Right renal cortex interstitium (tissue), 3 donors: ENCODE measurements around the gene TCHHL1. TPM values are rescaled to one million over a fixed set of nuclear protein-coding genes. Genes with fewer than 3 reads are reported as not detected.

Experiments
- DNase-seq, 3 donors: peaks; one replicate each; pipeline ENCODE4 v3.0.0-alpha.2; 2013; ENCODE audit warnings: low read depth in 3 of 3, low spot score in 2 of 3
- polyA plus RNA-seq, 3 donors: library from polyadenylated mRNA; unstranded; fragments of 120-200 nt; gene quantifications; one replicate each; pipeline ENCODE4 v1.2.1, GENCODE V29; 2013; ENCODE audit not compliant: insufficient read length in 3 of 3

Gene TCHHL1
- polyA plus RNA-seq = not detected

DNA sequence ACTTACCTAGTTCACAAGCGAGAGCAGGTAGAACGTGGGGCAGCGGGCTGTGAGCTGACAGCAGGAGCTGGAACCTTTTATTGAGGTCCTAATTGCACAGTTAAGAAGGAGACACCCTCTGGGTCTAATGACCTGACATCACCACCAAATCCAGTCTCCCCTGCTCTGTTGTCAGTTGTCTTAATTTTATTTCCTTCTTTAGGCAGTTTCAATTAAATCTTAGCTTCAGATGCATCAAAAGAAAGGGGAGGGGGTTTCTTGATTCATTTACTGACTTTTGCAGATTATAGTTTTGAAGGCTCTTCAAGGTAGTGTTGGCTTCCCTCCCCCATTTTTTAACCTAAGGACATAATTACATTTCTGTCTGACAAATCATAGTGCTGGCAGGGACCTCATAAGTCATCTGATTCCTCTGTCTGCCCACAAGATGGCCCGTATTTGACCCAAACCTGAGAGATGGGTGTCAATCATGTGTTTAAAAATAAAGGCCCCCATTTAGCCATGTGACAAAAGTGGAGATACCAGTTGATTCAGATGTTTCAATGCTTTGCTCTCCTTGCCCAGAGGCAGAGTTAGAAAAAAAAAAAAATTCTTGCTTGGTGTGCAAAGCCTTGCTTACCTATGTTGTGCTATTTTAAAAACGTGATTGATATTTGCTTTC is at the start of gene TCHHL1:
Gene TCHHL1, minus strand, starts transcription at position 51 of the 661 bp plus-strand sequence. CDS start 921 bp downstream, outside the sequence.
- no peak for DNase-seq

DNA sequence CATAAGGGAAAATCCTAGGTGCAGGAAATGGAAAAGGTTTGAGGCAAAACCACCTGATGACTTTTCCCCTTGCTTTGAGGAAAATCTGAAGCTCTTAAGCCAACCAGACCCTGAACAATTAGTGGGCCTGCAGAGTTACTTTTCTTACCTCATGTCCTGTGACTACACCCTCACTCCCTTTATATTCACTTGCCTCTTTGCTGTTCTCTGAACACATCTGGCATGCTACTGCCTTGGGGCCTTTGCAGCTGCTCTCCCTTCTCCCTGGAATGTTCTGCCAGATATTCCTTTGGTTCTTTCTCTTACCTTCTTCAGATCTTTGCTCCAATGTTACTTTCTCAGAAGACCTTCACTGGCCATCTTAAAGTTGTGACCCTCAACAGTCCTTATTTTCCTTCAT is 48.4 kb upstream of the TCHHL1 start:
- DNase-seq = no peak

DNA sequence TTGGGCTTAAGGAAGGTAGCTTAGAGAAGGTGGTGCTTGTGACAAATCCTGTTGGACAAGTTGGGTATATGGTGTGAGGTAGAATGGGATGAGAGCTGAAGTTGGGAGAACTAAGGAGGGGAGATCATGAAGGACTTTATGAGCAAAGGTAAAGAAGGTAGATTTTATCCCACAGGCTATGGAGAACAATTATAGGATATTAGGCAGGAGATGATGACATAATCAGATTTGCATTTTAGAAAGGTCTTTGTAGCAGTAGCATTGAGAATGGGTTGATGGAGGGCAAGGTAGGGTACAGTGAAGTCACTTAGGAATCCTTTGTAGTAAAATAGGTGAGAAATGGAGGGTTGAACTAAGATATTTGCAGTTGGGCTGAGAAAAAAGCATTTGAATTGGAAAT is 41.3 kb upstream of the TCHHL1 start:
- no peak for DNase-seq

DNA sequence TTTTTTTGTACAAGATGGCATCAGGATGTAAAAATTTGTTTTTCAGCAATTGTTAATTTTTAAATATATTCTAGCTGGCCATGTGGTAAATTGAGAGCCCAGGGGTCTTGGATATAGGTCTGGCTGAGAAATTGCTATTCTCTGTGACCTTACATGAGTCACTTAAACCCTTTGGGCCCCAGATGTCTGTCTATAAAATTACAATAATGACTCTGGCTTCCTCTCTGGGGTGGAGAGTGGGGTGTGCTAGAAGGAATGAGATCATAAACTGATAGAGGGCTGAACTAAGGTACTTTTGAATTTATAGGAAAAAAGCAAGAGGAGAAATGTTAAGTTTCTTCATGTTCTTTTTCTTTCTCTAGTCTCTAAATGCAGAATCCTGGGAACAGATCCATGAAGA is 38.8 kb upstream of the TCHHL1 start:
- no peak for DNase-seq

DNA sequence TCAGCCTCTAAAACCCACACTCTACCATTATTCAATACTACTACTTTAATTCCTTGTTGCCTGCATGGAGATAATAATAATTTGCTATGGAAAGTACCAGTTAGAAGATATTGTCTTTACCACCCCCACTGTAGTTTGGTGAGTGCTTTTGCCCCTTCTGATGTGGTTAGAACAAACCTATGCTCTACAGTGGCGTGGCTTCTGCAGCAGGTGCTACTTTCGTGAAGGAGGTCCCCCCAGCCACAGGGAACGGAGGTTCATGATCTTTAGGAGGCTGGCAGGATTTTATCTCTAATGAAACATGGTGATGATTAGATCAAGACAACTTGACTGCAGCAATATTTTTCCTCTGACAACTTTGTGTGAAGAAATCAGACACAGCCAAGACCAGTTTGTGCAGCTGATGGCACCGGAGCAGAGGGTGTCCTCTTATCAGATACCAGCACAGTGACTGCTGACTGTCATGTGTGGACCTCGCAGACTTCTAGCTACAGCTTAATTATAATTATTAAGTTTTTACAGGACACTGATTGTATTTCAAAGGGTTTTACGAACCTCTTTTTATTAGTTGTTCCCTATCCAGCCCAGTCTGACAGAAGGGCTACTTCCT is 37.1 kb upstream of the TCHHL1 start:
- DNase-seq = no peak

DNA sequence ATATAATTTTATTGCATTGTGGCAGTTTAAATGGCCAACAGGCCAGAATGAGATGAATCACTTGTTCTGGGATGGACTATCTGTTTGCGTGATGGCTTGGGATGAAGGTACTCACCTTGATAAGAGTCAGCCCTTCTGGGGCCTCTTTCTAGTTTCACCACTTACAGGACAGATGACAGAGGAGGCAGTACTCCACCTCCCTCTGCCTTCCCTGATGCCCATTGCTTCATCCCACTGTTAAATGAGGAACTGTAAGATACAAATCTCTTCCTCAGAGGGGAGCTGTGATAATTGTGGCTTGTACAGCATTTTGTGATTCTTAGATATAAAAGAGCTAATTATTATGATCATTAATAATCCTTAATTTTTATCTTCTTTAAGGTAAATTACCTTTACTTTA is 30.1 kb upstream of the TCHHL1 start:
- DNase-seq = no peak

DNA sequence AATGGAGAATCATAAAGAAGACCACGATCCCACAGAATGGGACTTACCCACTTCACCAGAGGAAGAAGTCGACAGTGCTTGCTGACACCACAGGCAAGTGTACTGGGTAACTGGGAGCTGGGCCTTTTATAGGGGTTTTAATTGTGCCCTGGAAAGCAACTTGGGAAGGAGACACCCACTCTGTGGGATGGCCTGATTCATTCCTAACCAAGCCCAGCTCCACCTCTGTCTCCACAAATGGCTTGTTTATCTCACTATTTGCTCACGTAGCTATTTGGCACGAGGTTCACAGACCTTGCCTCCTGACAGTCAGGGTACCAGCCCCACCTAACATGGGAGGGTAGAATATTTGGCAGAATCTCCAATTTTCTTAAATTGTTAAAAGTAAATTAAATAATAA is 26.5 kb upstream of the TCHHL1 start, which contains the start of gene TCHH:
Gene TCHH, minus strand, starts transcription at position 101 of the 400 bp plus-strand sequence. CDS start 1,364 bp downstream, outside the sequence.
- no peak for DNase-seq

DNA sequence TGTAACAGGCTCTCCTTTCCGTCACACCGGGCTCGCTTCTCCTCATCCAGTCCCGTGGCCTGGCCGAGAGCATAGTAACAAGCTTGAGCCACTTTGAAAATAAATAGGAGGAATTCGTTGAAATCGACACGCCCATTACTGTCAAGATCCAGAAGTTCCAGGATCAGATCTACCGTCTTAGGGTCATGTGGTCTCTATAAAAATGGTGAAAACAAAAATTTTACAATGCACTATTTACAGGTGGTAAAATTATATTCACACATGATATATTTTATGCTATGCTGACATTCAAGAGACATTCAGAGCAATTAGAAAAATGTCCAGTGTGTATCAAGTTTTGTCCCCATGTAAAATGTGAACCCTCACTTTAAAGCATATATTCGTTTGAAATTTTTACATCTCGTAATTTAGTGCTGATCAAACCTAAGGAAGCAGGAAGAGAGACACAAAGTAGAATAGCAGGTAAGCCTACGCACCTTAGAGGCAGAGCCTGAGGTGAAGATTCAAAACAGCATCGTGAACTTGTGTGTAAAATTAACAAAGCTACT is 24.1 kb upstream of the TCHHL1 start:
- no peak for DNase-seq

DNA sequence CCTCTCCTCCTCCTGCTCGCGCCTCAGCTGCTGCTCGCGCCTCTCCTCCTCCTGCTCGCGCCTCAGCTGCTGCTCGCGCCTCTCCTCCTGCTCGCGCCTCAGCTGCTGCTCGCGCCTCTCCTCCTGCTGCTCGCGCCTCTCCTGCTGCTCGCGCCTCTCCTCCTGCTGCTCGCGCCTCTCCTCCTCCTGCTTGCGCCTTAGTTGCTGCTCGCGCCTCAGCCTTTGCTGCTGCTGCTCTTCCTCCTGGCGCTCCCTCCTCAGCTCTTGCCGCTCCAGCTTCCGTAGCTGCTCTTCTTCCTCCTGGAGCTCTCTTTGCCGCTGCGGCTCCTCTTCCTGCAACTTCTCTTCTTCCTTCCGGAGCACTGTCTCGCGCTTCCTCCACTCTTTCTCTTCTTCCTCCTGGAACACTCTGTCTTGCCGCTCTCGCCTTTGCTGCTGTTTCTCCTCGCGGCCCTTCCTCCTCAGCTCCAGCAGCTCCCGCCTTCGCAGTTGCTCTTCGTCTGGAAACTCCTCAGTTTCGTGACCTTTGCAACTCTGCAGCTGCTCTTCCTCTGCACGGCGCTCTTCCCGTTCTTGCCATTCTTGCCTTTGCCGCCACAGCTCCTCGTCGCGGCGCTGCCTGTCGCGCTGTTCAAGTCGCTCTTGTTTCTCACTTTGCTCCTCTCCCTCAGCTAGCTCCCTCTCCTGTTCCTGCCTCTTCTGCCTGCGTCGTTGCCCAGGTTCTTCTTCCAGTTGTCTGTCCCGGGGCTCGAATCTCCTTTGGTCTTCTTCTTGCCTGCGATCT is 23.4 kb upstream of the TCHHL1 start:
- no peak for DNase-seq

DNA sequence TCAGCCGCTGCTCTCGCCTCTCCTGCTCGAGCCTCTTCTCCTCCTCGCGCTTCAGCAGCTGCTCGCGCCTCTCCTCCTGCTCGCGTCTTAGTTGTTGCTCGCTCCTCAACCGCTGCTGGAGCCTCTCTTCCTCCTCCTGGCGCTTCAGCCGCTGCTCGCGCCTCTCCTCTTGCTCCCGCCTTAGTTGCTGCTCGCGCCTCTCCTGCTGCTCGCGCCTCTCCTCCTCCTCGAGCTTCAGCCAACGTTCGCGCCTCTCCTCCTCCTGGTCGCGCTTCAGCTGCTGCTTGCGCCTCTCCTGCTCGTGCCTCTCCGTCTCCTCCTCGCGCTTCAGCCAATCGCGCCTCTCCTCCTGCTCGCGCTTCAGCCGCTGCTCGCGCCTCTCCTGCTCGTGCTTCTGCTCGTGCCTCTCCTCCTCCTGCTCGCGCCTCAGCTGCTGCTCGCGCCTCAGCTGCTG is 22.7 kb upstream of the TCHHL1 start:
- DNase-seq = peak in 1 of 3 donors; percentile 29

DNA sequence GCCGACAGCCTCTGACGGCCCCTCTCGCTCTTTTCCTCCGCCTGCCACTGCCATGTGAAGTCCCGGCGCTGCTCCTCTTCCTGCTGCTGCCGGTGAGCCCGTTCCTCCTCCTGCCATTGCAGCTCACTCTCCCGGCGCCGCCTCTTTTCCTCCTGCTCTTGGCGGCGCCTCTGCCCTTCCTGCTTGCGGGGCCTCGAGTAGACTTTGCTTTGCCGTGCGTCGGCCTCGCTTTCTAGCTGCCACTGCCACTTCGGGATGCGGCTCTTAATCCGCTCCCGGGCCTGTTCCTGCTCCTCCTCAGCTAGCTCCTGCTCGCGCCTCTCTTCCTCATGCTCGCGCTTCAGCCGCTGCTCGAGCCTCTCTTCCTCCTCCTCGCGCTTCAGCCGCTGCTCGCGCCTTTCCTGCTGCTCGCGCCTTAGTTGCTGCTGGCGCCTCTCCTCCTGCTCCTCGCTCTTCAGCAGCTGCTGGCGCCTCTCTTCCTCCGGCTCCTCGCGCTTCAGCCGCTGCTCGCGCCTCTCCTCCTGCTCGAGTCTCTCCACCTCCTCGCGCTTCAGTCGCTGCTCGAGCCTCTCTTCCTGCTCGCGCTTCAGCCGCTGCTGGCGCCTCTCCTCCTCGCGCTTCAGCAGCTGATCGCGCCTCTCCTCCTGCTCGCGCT is 22.1 kb upstream of the TCHHL1 start:
- peak in 1 of 3 donors; percentile 32 for DNase-seq

DNA sequence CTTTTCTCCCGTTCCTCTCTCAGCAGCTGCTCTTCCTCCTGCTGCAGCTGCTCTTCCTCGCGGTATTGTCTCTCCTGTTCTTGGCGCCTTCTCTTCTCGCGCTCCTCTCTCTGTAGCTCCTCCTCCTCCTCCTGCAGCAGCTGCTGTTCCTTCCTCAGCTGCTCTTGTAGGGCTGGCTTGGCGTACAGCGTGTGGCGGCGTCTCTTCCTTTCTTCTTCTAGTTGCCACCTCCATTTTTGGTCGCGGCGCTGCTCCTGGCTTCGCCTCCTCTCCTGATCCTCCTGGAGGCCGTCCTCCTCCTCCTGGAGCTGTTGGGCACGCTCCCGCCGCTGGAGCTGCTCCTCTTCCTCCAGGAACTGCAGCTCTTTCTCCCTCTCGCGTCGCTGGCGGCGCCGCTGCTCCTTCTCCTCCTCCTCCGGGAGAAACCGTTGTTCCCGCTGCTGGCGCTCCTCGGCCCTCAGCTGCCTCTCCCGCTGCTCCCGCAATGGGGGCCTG is 21.5 kb upstream of the TCHHL1 start:
- DNase-seq = peak in 1 of 3 donors; percentile 12

DNA sequence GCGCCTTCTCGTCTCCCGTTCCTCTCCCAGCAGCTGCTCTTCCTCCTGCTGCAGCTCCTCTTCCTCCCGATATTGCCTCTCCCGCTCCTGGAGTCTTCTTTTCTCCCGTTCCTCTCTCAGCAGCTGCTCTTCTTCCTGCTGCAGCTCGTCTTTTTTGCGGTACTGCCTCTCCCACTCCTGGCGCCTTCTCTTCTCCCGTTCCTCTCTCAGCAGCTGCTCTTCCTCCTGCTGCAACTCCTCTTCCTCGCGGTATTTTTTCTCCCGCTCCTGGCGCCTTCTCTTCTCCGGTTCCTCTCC is 21.1 kb upstream of the TCHHL1 start:
- no peak for DNase-seq

DNA sequence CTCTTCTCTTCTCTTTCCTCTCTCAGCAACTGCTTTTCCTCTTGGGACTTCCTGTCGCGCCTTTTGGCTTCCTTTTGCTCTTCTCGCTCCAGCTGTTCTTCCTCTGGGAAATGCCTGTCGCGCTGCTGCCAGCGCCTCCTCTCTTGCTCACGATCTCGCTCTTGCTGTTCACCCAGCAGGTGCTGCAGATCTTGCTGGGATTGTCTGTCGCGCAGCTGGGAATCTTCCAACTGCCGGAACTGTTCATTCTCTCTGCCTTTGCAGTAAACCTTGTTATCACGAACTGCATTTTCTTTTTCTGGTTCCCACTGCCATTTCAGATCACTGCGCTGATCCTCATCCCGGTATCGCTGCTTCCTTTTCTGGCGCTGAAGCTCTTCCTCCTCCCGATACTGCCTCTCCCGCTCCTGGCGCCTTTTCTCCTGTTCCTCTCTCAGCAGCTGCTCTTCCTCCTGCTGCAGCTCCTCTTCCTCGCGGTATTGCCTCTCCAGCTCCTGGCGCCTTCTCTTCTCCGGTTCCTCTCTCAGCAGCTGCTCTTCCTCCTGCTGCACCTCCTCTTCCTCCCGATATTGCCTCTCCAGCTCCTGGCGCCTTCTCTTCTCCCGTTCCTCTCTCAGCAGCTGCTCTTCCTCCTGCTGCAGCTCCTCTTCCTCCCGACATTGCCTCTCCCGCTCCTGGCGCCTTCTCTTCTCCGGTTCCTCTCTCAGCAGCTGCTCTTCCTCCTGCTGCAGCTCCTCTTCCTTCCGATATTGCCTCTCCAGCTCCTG is 20.6 kb upstream of the TCHHL1 start:
- DNase-seq = peak in 1 of 3 donors; percentile 32

DNA sequence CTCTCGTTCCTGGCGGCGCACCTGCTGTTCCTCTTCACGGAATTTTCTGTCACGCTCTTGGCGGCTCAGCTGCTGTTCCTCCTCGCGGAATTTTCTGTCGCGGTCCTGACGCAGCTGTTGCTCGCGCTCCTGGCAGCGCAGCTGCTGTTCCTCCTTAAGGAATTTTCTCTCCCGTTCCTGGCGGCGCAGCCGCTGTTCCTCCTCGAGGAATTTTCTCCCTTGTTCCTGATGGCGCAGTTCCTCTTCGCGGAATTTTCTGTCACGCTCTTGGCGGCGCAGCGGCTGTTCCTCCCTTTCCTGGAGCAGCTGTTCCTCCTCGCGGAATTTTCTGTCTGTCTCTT is 20.0 kb upstream of the TCHHL1 start:
- peak in 1 of 3 donors; percentile 1 for DNase-seq

DNA sequence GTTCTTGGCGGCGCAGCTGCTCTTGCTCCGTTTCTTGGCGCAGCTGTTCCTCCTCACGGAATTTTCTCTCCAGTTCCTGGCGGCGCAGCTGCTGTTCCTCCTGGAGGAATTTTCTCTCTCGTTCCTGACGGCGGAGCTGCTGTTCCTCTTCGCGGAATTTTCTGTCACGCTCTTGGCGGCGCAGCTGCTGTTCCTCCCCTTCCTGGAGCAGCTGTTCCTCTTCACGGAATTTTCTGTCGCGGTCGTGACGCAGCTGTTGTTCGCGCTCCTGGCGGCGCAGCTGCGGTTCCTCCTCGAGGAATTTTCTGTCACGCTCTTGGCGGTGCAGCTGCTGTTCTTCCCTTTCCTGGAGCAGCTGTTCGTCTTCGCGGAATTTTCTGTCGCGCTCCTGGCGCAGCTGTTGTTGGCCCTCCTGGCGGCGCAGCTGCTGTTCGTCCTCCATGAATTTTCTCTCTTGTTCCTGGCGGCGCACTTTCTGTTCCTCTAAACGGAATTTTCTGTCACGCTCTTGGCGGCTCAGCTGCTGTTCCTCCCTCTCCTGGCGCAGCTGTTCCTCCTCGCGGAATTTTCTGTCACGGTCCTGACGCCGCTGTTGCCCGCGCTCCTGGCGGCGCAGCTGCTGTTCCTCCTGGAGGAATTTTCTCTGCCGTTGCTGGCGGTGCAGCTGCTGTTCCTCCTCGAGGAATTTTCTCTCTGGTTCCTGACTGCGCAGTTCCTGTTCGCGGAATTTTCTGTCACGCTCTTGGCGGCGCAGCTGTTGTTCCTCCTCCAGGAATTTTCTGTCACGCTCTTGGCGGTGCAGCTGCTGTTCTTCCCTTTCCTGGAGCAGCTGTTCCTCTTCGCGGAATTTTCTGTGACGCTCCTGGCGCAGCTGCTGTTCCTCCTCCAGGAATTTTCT is 19.4 kb upstream of the TCHHL1 start:
- DNase-seq = peak in 1 of 3 donors; percentile 12

DNA sequence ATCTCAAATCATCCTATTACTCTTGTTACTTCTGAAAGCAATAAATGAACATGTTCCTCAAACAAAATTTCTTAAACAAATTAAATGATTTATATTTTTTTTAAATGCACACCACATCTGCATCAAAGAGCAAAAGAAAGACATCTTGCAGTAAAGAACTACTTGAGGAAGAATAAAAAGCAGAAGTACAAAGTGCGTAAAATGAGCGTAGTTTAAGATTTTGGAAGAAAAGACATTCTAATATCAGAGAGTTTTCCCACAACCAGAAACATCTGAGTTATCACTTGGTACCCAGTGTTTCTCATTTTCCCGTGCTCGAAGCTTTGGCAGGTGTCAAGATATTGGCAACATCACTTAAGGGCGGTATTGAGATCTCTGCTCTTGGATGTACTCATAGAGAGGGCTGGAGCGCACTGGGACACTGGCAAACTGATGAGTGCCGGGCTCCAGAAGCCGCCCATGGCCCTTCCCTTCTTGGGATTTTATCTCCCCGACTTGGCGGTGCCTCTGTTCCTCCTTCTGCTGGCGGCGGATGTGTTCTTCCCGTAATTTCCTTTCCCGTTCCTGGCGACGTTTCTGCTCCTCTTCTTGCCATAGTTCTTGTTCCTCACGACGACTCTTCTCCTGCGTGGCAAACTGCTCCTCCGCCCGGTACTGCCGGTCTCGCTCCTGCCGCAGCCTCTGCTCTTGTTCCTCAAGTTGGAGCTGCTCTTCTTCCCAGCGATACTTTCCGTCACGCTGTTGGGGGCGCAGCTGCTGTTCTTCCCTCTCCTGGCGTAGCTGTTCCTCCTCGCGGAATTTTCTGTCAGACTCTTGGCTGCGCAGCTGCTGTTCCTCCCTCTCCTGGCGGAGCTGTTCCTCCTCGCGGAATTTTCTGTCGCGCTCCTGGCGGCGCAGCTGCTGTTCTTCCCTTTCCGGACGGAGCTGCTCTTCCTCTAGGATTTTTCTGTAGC is 18.4 kb upstream of the TCHHL1 start:
- DNase-seq = no peak

DNA sequence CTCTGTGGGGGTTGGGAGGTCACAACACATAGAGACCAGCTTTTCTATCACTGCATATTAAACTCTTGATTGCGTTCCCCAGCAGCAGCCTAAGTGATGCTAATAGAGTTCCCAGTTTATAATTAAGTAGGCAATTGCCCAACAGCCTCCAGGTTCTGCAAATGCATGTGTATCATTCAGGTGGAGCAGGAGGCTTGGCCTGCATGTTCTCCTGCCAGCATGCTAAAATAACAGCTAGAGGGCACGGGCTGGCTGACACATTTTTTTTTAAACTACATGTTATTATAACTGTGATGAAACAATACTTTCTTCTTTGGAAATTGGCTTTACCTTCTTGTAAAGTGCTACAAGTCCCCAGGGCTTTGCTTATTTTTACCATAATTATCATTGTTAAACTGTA is 16.0 kb upstream of the TCHHL1 start:
- DNase-seq = no peak
